ENCODE results near the gene IFRD2. TPM values are rescaled to one million over a fixed set of nuclear protein-coding genes. Genes with fewer than 3 reads are reported as not detected.

IFRD2 gene
- total RNA-seq, 2 experiments from 2014 or later: 30.0 to 30.4 TPM

DNA sequence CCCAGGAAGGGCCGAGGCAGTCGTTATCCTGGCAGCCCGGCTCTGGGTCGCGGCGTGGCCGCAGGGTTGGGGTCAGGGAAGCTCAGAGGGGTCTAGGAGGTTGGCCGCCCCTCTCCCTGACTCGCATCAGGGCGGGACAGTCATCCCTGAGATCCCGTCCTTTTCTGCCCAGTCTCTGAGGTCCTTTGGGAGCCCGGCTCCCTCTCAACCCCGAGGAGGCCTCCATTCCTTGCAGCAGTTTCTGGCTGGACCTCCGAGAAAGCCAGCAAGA lies 29.8 kb upstream of the IFRD2 start:
- DNase-seq (no peak), ATAC-seq (ENCODE audit: poor library complexity) (no peak)
- Histone ChIP-seq H3K4me1 (ENCODE audit: insufficient read depth, low read length) (peaks cover 76% of the 10 kb centered on the region), H3K27me3 (ENCODE audit: control insufficient read depth in 1 of 2, insufficient read depth in 2 of 2, low read length in 2 of 2) (no peaks in the 10 kb centered on the region), H3K27ac (ENCODE audit: low read depth in 1 of 2, low read length in 2 of 2) (peak overlapping the region; percentile 30 to 75), H3K36me3 (ENCODE audit: insufficient read depth, low read length) (peaks cover 10% of the 10 kb centered on the region), H3K4me3 (ENCODE audit: low read length) (peak overlapping the region; percentile 68), H3K9me3 (ENCODE audit: control insufficient read depth in 1 of 2, insufficient read depth in 1 of 2, low read length in 2 of 2) (no peaks in the 10 kb centered on the region)
- peaks cover 14% of the 10 kb centered on the region for H3K36me3 Mint-ChIP-seq (ENCODE audit: low read depth)
- H3K4me1 Mint-ChIP-seq (ENCODE audit: low read depth): peaks cover 41% of the 10 kb centered on the region
- H3K4me3 Mint-ChIP-seq: peak overlapping the region; percentile 90
- no peaks in the 10 kb centered on the region for H3K9me3 Mint-ChIP-seq
- CTCF ChIA-PET: interaction anchor here (0.9 to 1.3 kb wide), 3 partner anchors 15 to 30 kb away, joined by 3 to 13 read pairs (median 5); partner anchors contain the start of genes CYB561D2, IFRD2 and NPRL2
- no peaks in the 10 kb centered on the region for H3K27me3 Mint-ChIP-seq
- POLR2A ChIA-PET: interaction anchor here (1.0 to 3.6 kb wide), 4 partner anchors 15 to 30 kb away, joined by 5 to 25 read pairs (median 20); partner anchors contain the start of genes CYB561D2, HYAL3, IFRD2 and NAA80
- peak overlapping the region; percentile 12 for H3K27ac Mint-ChIP-seq
- TF ChIP-seq, protein P1, sequence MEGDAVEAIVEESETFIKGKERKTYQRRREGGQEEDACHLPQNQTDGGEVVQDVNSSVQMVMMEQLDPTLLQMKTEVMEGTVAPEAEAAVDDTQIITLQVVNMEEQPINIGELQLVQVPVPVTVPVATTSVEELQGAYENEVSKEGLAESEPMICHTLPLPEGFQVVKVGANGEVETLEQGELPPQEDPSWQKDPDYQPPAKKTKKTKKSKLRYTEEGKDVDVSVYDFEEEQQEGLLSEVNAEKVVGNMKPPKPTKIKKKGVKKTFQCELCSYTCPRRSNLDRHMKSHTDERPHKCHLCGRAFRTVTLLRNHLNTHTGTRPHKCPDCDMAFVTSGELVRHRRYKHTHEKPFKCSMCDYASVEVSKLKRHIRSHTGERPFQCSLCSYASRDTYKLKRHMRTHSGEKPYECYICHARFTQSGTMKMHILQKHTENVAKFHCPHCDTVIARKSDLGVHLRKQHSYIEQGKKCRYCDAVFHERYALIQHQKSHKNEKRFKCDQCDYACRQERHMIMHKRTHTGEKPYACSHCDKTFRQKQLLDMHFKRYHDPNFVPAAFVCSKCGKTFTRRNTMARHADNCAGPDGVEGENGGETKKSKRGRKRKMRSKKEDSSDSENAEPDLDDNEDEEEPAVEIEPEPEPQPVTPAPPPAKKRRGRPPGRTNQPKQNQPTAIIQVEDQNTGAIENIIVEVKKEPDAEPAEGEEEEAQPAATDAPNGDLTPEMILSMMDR (IDR thresholded peaks at IDR 0.05): no peak
- intact Hi-C loops (cut with DNase I, micrococcal nuclease): loop anchor here in 1 of 2 experiments (5.0 kb wide), 1 partner anchor 130 kb away; the partner anchor contains the start of gene GNAT1

DNA sequence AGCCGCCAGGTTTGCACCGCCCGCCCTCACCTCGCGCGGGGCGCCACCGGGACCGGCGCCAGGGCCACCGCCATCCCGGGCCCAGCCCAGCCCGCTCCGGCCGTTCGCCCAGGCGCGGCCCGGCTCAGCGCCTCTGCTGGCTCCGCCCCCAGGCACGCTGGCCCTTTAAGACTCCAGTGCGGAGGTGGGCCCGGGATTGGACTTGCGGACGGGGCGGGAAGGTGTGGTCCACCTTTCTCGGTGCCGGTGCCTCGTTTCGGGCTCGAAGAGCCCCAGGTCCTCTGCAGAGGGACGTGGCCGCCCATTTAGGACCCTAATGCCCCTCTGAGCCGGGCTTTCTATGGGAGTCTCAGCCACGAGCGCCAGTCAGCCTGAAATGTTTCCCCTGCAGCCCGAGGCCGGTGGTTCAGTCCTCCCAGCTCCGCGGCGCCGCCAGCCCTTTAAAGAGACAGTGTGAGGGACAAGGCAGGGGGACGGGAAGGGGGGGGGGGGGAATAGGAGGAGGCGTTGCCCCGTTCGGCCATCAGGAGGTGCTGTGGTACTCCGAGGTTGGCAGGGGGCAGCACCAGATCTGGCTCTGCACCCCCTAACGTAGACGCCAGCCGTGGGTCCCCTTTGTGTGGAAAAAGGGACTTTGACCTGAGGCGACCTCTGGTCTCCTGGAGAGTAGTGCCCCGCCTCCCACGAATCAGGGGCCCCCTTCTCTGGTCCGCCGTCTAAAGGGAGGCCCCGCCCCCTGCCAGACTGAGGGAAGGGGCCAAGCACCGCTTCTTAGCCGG lies 29.3 kb upstream of the IFRD2 start:
- H3K4me1 ChIP-seq (ENCODE audit: insufficient read depth, low read length): peaks cover 76% of the 10 kb centered on the region
- Mint-ChIP-seq H3K9me3 (no peaks in the 10 kb centered on the region), H3K4me1 (ENCODE audit: low read depth) (peaks cover 42% of the 10 kb centered on the region), H3K36me3 (ENCODE audit: low read depth) (peaks cover 14% of the 10 kb centered on the region), H3K4me3 (peak overlapping the region; percentile 90), H3K27ac (peak overlapping the region; percentile 82), H3K27me3 (no peaks in the 10 kb centered on the region)
- H3K4me3 ChIP-seq (ENCODE audit: low read length): peak overlapping the region; percentile 68
- peaks cover 10% of the 10 kb centered on the region for H3K36me3 ChIP-seq (ENCODE audit: insufficient read depth, low read length)
- TF ChIP-seq, protein P1 (IDR thresholded peaks at IDR 0.05): peak; percentile 45
- DNase-seq (peak; percentile 68 to 89 (median 76)), ATAC-seq (ENCODE audit: poor library complexity) (peak; percentile 66)
- intact Hi-C loops (cut with DNase I, micrococcal nuclease): loop anchor here (1.0 to 5.0 kb wide), 4 partner anchors 15 to 129 kb away; partner anchors contain the start of genes HYAL3 (in 2 of the 2), NAA80 (in 2 of the 2) and GNAT1 (in 1 of the 2)
- H3K27ac ChIP-seq (ENCODE audit: low read depth in 1 of 2, low read length in 2 of 2): peak overlapping the region; percentile 75 to 96
- no peaks in the 10 kb centered on the region for H3K27me3 ChIP-seq (ENCODE audit: control insufficient read depth in 1 of 2, insufficient read depth in 2 of 2, low read length in 2 of 2)
- no peaks in the 10 kb centered on the region for H3K9me3 ChIP-seq (ENCODE audit: control insufficient read depth in 1 of 2, insufficient read depth in 1 of 2, low read length in 2 of 2)
- CTCF ChIA-PET: interaction anchor here (0.6 to 1.3 kb wide), 5 partner anchors 13 to 29 kb away, joined by 3 to 13 read pairs (median 4); partner anchors contain the start of genes CYB561D2, IFRD2 and NPRL2
- POLR2A ChIA-PET: interaction anchor here (1.0 to 3.6 kb wide), 5 partner anchors 15 to 29 kb away, joined by 4 to 25 read pairs (median 15); partner anchors contain the start of genes CYB561D2, HYAL3, IFRD2 and NAA80

GRCh38 chr3:50320853-50321335 lies 28.7 kb upstream of the IFRD2 start:
- TF ChIP-seq, protein P1 (IDR thresholded peaks at IDR 0.05): no peak
- no peaks in the 10 kb centered on the region for H3K9me3 Mint-ChIP-seq
- ChIA-PET POLR2A (interaction anchor here (1.0 to 3.6 kb wide), 5 partner anchors 16 to 30 kb away, joined by 4 to 25 read pairs (median 15); partner anchors contain the start of genes CYB561D2, HYAL3, IFRD2 and NAA80), CTCF (interaction anchor here (0.6 to 1.3 kb wide), 5 partner anchors 14 to 30 kb away, joined by 3 to 13 read pairs (median 4); partner anchors contain the start of genes CYB561D2, IFRD2 and NPRL2)
- DNase-seq (peak in 9 of 14 experiments; percentile 41 to 81 (median 60)), ATAC-seq (ENCODE audit: poor library complexity) (peak; percentile 27)
- H3K4me1 Mint-ChIP-seq (ENCODE audit: low read depth): peaks cover 47% of the 10 kb centered on the region
- intact Hi-C loops (cut with DNase I, micrococcal nuclease): loop anchor here (1.0 to 5.0 kb wide), 4 partner anchors 16 to 129 kb away; partner anchors contain the start of genes HYAL3 (in 2 of the 2), NAA80 (in 2 of the 2) and GNAT1 (in 1 of the 2)
- peaks cover 77% of the 10 kb centered on the region for H3K4me1 ChIP-seq (ENCODE audit: insufficient read depth, low read length)
- peak overlapping the region; percentile 86 for H3K27ac Mint-ChIP-seq
- H3K4me3 Mint-ChIP-seq: peak overlapping the region; percentile 96
- H3K9me3 ChIP-seq (ENCODE audit: control insufficient read depth in 1 of 2, insufficient read depth in 1 of 2, low read length in 2 of 2): no peaks in the 10 kb centered on the region
- H3K36me3 ChIP-seq (ENCODE audit: insufficient read depth, low read length): peaks cover 5% of the 10 kb centered on the region
- H3K4me3 ChIP-seq (ENCODE audit: low read length): peak overlapping the region; percentile 68
- H3K27me3 ChIP-seq (ENCODE audit: control insufficient read depth in 1 of 2, insufficient read depth in 2 of 2, low read length in 2 of 2): no peaks in the 10 kb centered on the region
- H3K27me3 Mint-ChIP-seq: no peaks in the 10 kb centered on the region
- H3K36me3 Mint-ChIP-seq (ENCODE audit: low read depth): peaks cover 14% of the 10 kb centered on the region
- no peak overlapping the region for H3K27ac ChIP-seq (ENCODE audit: low read depth in 1 of 2, low read length in 2 of 2)
